HepG2 (cell line): Measurements from ENCODE around the gene SLC22A5. TPM values are rescaled to one million over a fixed set of nuclear protein-coding genes. Genes with fewer than 3 reads are reported as not detected.

Source experiments
- ATAC-seq: fragments of 200-7000 bp; cut with Tn5 transposase; 3 replicates; pipeline ENCODE4 v1.9.1; 2020; ENCODE audit warnings: mild to moderate bottlenecking, moderate library complexity
- BruUV-seq: library from RNA; stranded (reverse); fragments of 400-500 nt; replicated peaks from 2 replicates; lab custom pipeline; 2021; lab: Mats Ljungman, UMichigan
- CTCF ChIA-PET: fragments of 300-600 bp; formaldehyde crosslinking; extraction: SDS; loops from one replicate; lab custom pipeline; 2021; ENCODE audit warnings: low total read pairs, inconsistent platforms, low intra/inter-chr PET ratio; lab: Yijun Ruan, JAX
- POLR2A ChIA-PET: fragments of 350-600 bp; sonication (Branson Sonifier 250); formaldehyde crosslinking; loops from one replicate; lab custom pipeline; 2020; ENCODE audit warnings: antibody characterized with exemption, inconsistent platforms; lab: Yijun Ruan, JAX
- DNase-seq: peaks from one replicate; pipeline ENCODE4 v3.0.0-alpha.2; 2015; ENCODE audit warnings: low spot score
- FAIRE-seq: peaks from 3 replicates; lab custom pipeline; 2011; peaks lifted over from hg19 to GRCh38; lab: Jason Lieb, UNC
- H2AFZ ChIP-seq: one replicate; pipeline ENCODE4 v1.6.1; 2011; ENCODE audit warnings: low read length, inconsistent platforms
- H3K27ac ChIP-seq: fragments of 300-600 bp; 3 replicates; pipeline ENCODE4 v1.8.0; 2011; ENCODE audit warnings: mixed run types, mild to moderate bottlenecking, mixed read lengths, low read length, inconsistent platforms; ENCODE audit not compliant: insufficient read depth; ENCODE audit errors: extremely low read length
- H3K27me3 ChIP-seq, 2 experiments: fragments of 200-600 bp in 1 of 2; 2 replicates in 1 of 2; 3 replicates in 1 of 2; pipeline versions ENCODE4 v1.6.0 to v1.8.0; 2011; ENCODE audit warnings: low read length in 2 of 2, mild to moderate bottlenecking in 2 of 2, moderate library complexity in 2 of 2, inconsistent platforms in 1 of 2; ENCODE audit not compliant: insufficient read depth in 2 of 2, control insufficient read depth in 1 of 2
- H3K36me3 ChIP-seq, 2 experiments: fragments of 200-600 bp in 1 of 2; replicated peaks in 1 of 2; 2 replicates in 1 of 2; 3 replicates in 1 of 2; pipeline versions ENCODE4 v1.5.1 to v1.8.0; 2011; ENCODE audit warnings: low read length in 2 of 2, inconsistent platforms in 1 of 2; ENCODE audit not compliant: insufficient read depth in 2 of 2, control insufficient read depth in 1 of 2
- H3K4me1 ChIP-seq: 2 replicates; pipeline ENCODE4 v1.5.1; 2012; ENCODE audit warnings: low read length, inconsistent platforms; ENCODE audit not compliant: insufficient read depth
- H3K4me2 ChIP-seq: 2 replicates; pipeline ENCODE4 v1.6.0; 2011; ENCODE audit warnings: low read depth, low read length, inconsistent platforms
- H3K4me3 ChIP-seq, 3 experiments: fragments of 200-600 bp in 1 of 3; sonication (generic), shearing (Covaris generic) in 1 of 3; replicated peaks in 1 of 3; 2 replicates each; pipeline ENCODE4 v1.5.1; 2011 to 2016; ENCODE audit warnings: low read length in 3 of 3, inconsistent platforms in 2 of 3, low read depth in 2 of 3, mild to moderate bottlenecking in 2 of 3, control low read depth in 1 of 3, mixed read lengths in 1 of 3; ENCODE audit not compliant: insufficient read depth in 1 of 3
- H3K79me2 ChIP-seq: one replicate; pipeline ENCODE4 v1.6.1; 2011; ENCODE audit warnings: low read length, inconsistent platforms; ENCODE audit not compliant: insufficient read depth
- H3K9ac ChIP-seq: 2 replicates; pipeline ENCODE4 v1.6.0; 2011; ENCODE audit warnings: mild to moderate bottlenecking, low read depth, low read length, inconsistent platforms; ENCODE audit not compliant: insufficient read depth
- H3K9me3 ChIP-seq: 2 replicates; pipeline ENCODE4 v1.5.1; 2012; ENCODE audit warnings: mild to moderate bottlenecking, low read length
- H4K20me1 ChIP-seq: 2 replicates; pipeline ENCODE4 v1.6.0; 2011; ENCODE audit warnings: inconsistent platforms, mild to moderate bottlenecking, low read length, moderate library complexity; ENCODE audit not compliant: insufficient read depth
- ASH2L ChIP-seq: fragments of 300-600, 200-600 bp; sonication (generic); IDR thresholded peaks from 2 replicates; pipeline ENCODE4 v1.7.0; 2017; ENCODE audit warnings: low read depth, mild to moderate bottlenecking, moderate library complexity, mixed read lengths, low read length; ENCODE audit not compliant: insufficient read length
- ATF7-NPFF ChIP-seq: sonication (generic); formaldehyde crosslinking; IDR thresholded peaks from 2 replicates; pipeline ENCODE4 v1.8.1; 2023; ENCODE audit warnings: mild to moderate bottlenecking, low read depth, missing genetic modification reagents, moderate library complexity
- ETS1 ChIP-seq: sonication (generic); formaldehyde crosslinking; IDR thresholded peaks from 2 replicates; pipeline ENCODE4 v1.4.0; 2020; ENCODE audit warnings: missing genetic modification reagents
- ETV6 ChIP-seq: sonication (generic); formaldehyde crosslinking; conservative IDR thresholded peaks from 2 replicates; pipeline ENCODE4 v1.4.0; 2020; ENCODE audit warnings: missing genetic modification reagents
- NFE2L2 ChIP-seq: fragments of 150-350 bp; IDR thresholded peaks from 2 replicates; pipeline ENCODE4 v1.6.1; 2014; ENCODE audit warnings: low read length
- NFIB ChIP-seq: sonication (generic); formaldehyde crosslinking; IDR thresholded peaks from 2 replicates; pipeline ENCODE4 v1.9.0; 2021; ENCODE audit warnings: missing genetic modification reagents, mild to moderate bottlenecking, borderline replicate concordance
- POLR2AphosphoS5 ChIP-seq: IDR thresholded peaks from 2 replicates; pipeline ENCODE4 v1.6.1; 2012; ENCODE audit warnings: low read depth, low read length
- SAP130 ChIP-seq: IDR thresholded peaks from 2 replicates; pipeline ENCODE4 v1.6.1; 2016; ENCODE audit warnings: low read depth
- SRY ChIP-seq: sonication (generic); formaldehyde crosslinking; IDR thresholded peaks from 2 replicates; pipeline ENCODE4 v1.8.0; 2022; ENCODE audit warnings: mild to moderate bottlenecking, missing genetic modification reagents
- TFDP1 ChIP-seq: IDR thresholded peaks from 2 replicates; pipeline ENCODE4 v1.6.1; 2016; ENCODE audit warnings: missing compliant biosample characterization, missing genetic modification reagents, borderline replicate concordance
- THAP8 ChIP-seq: sonication (generic); formaldehyde crosslinking; IDR thresholded peaks from 2 replicates; pipeline ENCODE4 v1.5.1; 2020; ENCODE audit warnings: missing genetic modification reagents, mild to moderate bottlenecking, borderline replicate concordance
- ZNF20 ChIP-seq: sonication (generic); formaldehyde crosslinking; IDR thresholded peaks from 2 replicates; pipeline ENCODE4 v1.4.0; 2020; ENCODE audit warnings: mild to moderate bottlenecking, moderate library complexity, missing genetic modification reagents
- ZNF343 ChIP-seq: sonication (generic); formaldehyde crosslinking; IDR thresholded peaks from 2 replicates; pipeline ENCODE4 v1.4.0; 2020; ENCODE audit warnings: mild to moderate bottlenecking, missing genetic modification reagents
- ZNF772 ChIP-seq: sonication (generic); formaldehyde crosslinking; IDR thresholded peaks from 2 replicates; pipeline ENCODE4 v1.5.0; 2020; ENCODE audit warnings: mild to moderate bottlenecking, missing genetic modification reagents
- WGBS: methylation state at CpG from one replicate; pipeline ENCODE4 v1.1.6; 2017; ENCODE audit warnings: low lambda C conversion rate; 5-methylcytosine and 5-hydroxymethylcytosine counted together
- in situ Hi-C: cut with HindIII; loops from 2 replicates; pipeline ENCODE4 v1.10.0; 2017; ENCODE audit warnings: low pct_unique_long_range_greater_than_20kb; ENCODE audit not compliant: extremely low pct_ligation_motif_present
- intact Hi-C: fragments of 100-400 bp; cut with micrococcal nuclease; formaldehyde crosslinking; loops from one replicate; pipeline ENCODE4 v1.10.0; 2022; ENCODE audit not compliant: unreplicated experiment
- polyA plus RNA-seq, 8 experiments: library from polyadenylated mRNA; depleted of rRNA in 3 of 8; stranded (reverse) in 7 of 8; unstranded in 1 of 8; fragments of >200 nt; fragmentation: Illumina TruSeq in 4 of 8; extraction: Trizol in 4 of 8; gene quantifications; 2 replicates each; pipeline versions ENCODE4 v1.2.1 to v1.2.3, GENCODE V29; 2011 to 2016; ENCODE audit warnings: low read depth in 4 of 8, missing spikeins in 1 of 8, mixed read lengths in 1 of 8; ENCODE audit not compliant: insufficient read depth in 1 of 8
- total RNA-seq, 5 experiments: library from RNA; depleted of rRNA; stranded (reverse); fragments of >200 nt; fragmentation: Illumina TruSeq; extraction: Trizol; gene quantifications; 2 replicates each; pipeline ENCODE4 v1.2.3, GENCODE V29; 2016; ENCODE audit warnings: low read depth in 1 of 5

The SLC22A5 gene
- total and polyA plus RNA-seq, 2 of the 13 experiments (the other 11 are each of a cell fraction or from before 2014, with no cell fraction given): 7.1 to 15.1 TPM

GRCh38 chr5:132353486-132353995 is 16.0 kb upstream of the SLC22A5 start:
- BruUV-seq: no TSS peak
- Histone ChIP-seq H3K4me1 (peaks cover 8% of the 10 kb centered on the region; the same call in 1 of the 2 replicates), H3K27ac (no peak overlapping the region), H3K27me3 (no peaks in the 10 kb centered on the region), H4K20me1 (no peaks in the 10 kb centered on the region), H3K4me2 (no peak overlapping the region), H3K79me2 (no peaks in the 10 kb centered on the region), H3K4me3 (no peak overlapping the region), H3K9me3 (no peaks in the 10 kb centered on the region), H3K36me3 (no peaks in the 10 kb centered on the region), H3K9ac (no peak overlapping the region), H2AFZ (no peak overlapping the region)
- in situ Hi-C loops: no loop called here
- intact Hi-C loops: no loop called here
- 88% methylated on average over 1 of the region's 1 CpG for WGBS
- DNase-seq (no peak), FAIRE-seq (no peak), ATAC-seq (no peak)
- TF ChIP-seq NFE2L2 (no peak), ATF7-NPFF (CRISPR knock-in tag) (no peak), NFIB (CRISPR knock-in tag) (no peak), SAP130 (CRISPR knock-in tag) (no peak), SRY (CRISPR knock-in tag) (no peak), ETS1 (CRISPR knock-in tag) (no peak), POLR2AphosphoS5 (no peak), ETV6 (CRISPR knock-in tag) (no peak), THAP8 (CRISPR knock-in tag) (no peak), ZNF20 (no peak), ZNF772 (CRISPR knock-in tag) (no peak), ASH2L (no peak), TFDP1 (CRISPR knock-in tag) (no peak), ZNF343 (no peak)
- ChIA-PET CTCF (no interaction called here), POLR2A (no interaction called here)
